PFSK-1 (cell line): Measurements from ENCODE around the gene TUBD1.

Experiments used
- FOXP2 ChIP-seq: optimal IDR thresholded peaks from 2 replicates; pipeline ENCODE3; 2011; ENCODE audit warnings: borderline replicate concordance, control low read depth, inconsistent platforms; ENCODE audit not compliant: insufficient read depth; ENCODE audit errors: extremely low read length, extremely low read depth
- POLR2AphosphoS5 ChIP-seq: IDR thresholded peaks from 2 replicates; pipeline ENCODE4 v1.6.1; 2012; ENCODE audit warnings: low read depth, mild to moderate bottlenecking, control low read depth, low read length, moderate library complexity
- REST ChIP-seq, 2 experiments: IDR thresholded peaks; 2 replicates each; pipeline versions ENCODE4 v1.6.1 to v1.8.0; 2011 to 2012; ENCODE audit warnings: low read depth in 2 of 2, low read length in 2 of 2, control low read depth in 1 of 2, inconsistent platforms in 1 of 2, mild to moderate bottlenecking in 1 of 2, moderate library complexity in 1 of 2; ENCODE audit not compliant: insufficient read depth in 1 of 2
- TAF1 ChIP-seq: IDR thresholded peaks from 2 replicates; pipeline ENCODE4 v1.6.1; 2012; ENCODE audit warnings: low read length, control low read depth, borderline replicate concordance; ENCODE audit not compliant: insufficient read depth

- TF ChIP-seq REST (IDR thresholded peaks at IDR 0.05; ENCODE audit: insufficient read depth in 1 of 2, low read depth in 2 of 2, low read length in 2 of 2), result no peak
- no peak for TF ChIP-seq POLR2AphosphoS5
- no peak for TF ChIP-seq FOXP2
- TF ChIP-seq TAF1, result no peak
Measured at GRCh38 chr17:59884861-59885260, 7.9 kb downstream of the TUBD1 start.
